Left lung (tissue), 10 donors: ENCODE data around the gene KAZALD1. TPM values are rescaled to one million over a fixed set of nuclear protein-coding genes. Genes with fewer than 3 reads are reported as not detected.

Source experiments
- ATAC-seq: fragments of 200-7000 bp; cut with Tn5 transposase; one replicate; pipeline ENCODE4 v1.9.1; 2020; ENCODE audit warnings: moderate library complexity
- DNase-seq, 4 donors: peaks; one replicate each; pipeline ENCODE4 v3.0.0-alpha.2; 2013 to 2020
- H3K27ac ChIP-seq, 2 donors: fragments of 200-600 bp; sonication (generic) in 1 of 2; one replicate each; pipeline versions ENCODE4 v1.5.0 to v1.8.0; 2020 to 2021
- H3K27me3 ChIP-seq, 2 donors: fragments of 200-600 bp; sonication (generic) in 1 of 2; one replicate each; pipeline versions ENCODE4 v1.5.0 to v1.8.0; 2020 to 2021
- H3K36me3 ChIP-seq, 2 donors: fragments of 200-600 bp; sonication (generic) in 1 of 2; one replicate each; pipeline versions ENCODE4 v1.5.0 to v1.8.0; 2020 to 2021
- H3K4me1 ChIP-seq, 2 donors: fragments of 200-600 bp; one replicate each; pipeline ENCODE4 v1.8.0; 2021
- H3K4me3 ChIP-seq, 2 donors: fragments of 200-600 bp; sonication (generic) in 1 of 2; one replicate each; pipeline versions ENCODE4 v1.5.0 to v1.8.0; 2020 to 2021; ENCODE audit warnings: mild to moderate bottlenecking in 1 of 2
- H3K9me3 ChIP-seq, 2 donors: fragments of 200-600 bp; sonication (generic) in 1 of 2; one replicate each; pipeline versions ENCODE4 v1.5.0 to v1.8.0; 2020 to 2021
- CTCF ChIP-seq, 2 donors: fragments of 200-600 bp; sonication (generic) in 1 of 2; IDR thresholded peaks; one replicate each; pipeline versions ENCODE4 v1.5.0 to v1.8.0; 2021; ENCODE audit warnings: antibody characterized with exemption in 2 of 2
- intact Hi-C, 2 donors: fragments of 100-400 bp; cut with DNase I; formaldehyde crosslinking; loops; one replicate each; pipeline versions ENCODE4 v1.11.2 to v1.14.2; 2022
- polyA plus RNA-seq, 6 donors: library from polyadenylated mRNA; unstranded; fragments of 120-200 nt; gene quantifications; one replicate each; pipeline ENCODE4 v1.2.1, GENCODE V29; 2013; ENCODE audit not compliant: insufficient read length in 6 of 6
- total RNA-seq, 2 donors: library from RNA; stranded (reverse); fragmentation: NEBNext Ultra II Directional; extraction: Animal tissue kit (Norgen Biotek cat#: 25700); gene quantifications; one replicate each; pipeline ENCODE4 v1.2.1, GENCODE V29; 2021
- donor health status: DM: no; HTN: yes; CAD: no.
- donor health status: DM: no; HTN: no; CAD: no.

The KAZALD1 gene
- total and polyA plus RNA-seq, 8 donors, result 7.1 to 17.0 (median 12.0) TPM

- peak in 2 of 4 donors; percentile 46 to 51 for DNase-seq
- peaks cover 0 to 96% of the 10 kb centered on the region in 2 donors for H3K27me3 ChIP-seq
- H3K27ac ChIP-seq, result no peak overlapping the region
- intact Hi-C loops, result no loop called here
- no peak for TF ChIP-seq CTCF (IDR thresholded peaks at IDR 0.05)
- H3K9me3 ChIP-seq, result no peaks in the 10 kb centered on the region
- no peaks in the 10 kb centered on the region for H3K36me3 ChIP-seq
- H3K4me1 ChIP-seq, result no peaks in the 10 kb centered on the region
- ATAC-seq, result peak; percentile 61
- H3K4me3 ChIP-seq, result no peak overlapping the region
Observed at GRCh38 chr10:101080933-101081931, 19.4 kb downstream of the KAZALD1 start.

- TF ChIP-seq CTCF (IDR thresholded peaks at IDR 0.05), result no peak
- peaks cover 8 to 96% of the 10 kb centered on the region in 2 donors for H3K27me3 ChIP-seq
- ATAC-seq, result no peak
- H3K4me1 ChIP-seq, result no peaks in the 10 kb centered on the region
- H3K4me3 ChIP-seq, result no peak overlapping the region
- H3K27ac ChIP-seq, result no peak overlapping the region
- no peak for DNase-seq
- no peaks in the 10 kb centered on the region for H3K36me3 ChIP-seq
- intact Hi-C loops, result no loop called here
- no peaks in the 10 kb centered on the region for H3K9me3 ChIP-seq
Observed at GRCh38 chr10:101085846-101086245, 24.1 kb downstream of the KAZALD1 start.

GRCh38 chr10:101087376-101087775, 25.6 kb downstream of the KAZALD1 start:
- TF ChIP-seq CTCF (IDR thresholded peaks at IDR 0.05), result no peak
- H3K27ac ChIP-seq, result no peak overlapping the region
- no peaks in the 10 kb centered on the region for H3K36me3 ChIP-seq
- no peak overlapping the region for H3K4me3 ChIP-seq
- peaks cover 8 to 99% of the 10 kb centered on the region in 2 donors for H3K27me3 ChIP-seq
- ATAC-seq, result no peak
- no peak for DNase-seq
- H3K9me3 ChIP-seq, result no peaks in the 10 kb centered on the region
- intact Hi-C loops, result no loop called here
- no peaks in the 10 kb centered on the region for H3K4me1 ChIP-seq

- DNase-seq (no peak), ATAC-seq (no peak)
- Histone ChIP-seq H3K27ac (no peak overlapping the region), H3K4me3 (no peak overlapping the region), H3K9me3 (no peaks in the 10 kb centered on the region), H3K27me3 (peaks cover 12 to 99% of the 10 kb centered on the region in 2 donors), H3K4me1 (no peaks in the 10 kb centered on the region), H3K36me3 (no peaks in the 10 kb centered on the region)
- intact Hi-C loops, result no loop called here
- no peak for TF ChIP-seq CTCF (IDR thresholded peaks at IDR 0.05)
Observed at GRCh38 chr10:101087965-101088364, 26.2 kb downstream of the KAZALD1 start.

GRCh38 chr10:101089520-101090299, 27.9 kb downstream of the KAZALD1 start:
- TF ChIP-seq CTCF (IDR thresholded peaks at IDR 0.05), result no peak
- no peak for DNase-seq
- H3K27me3 ChIP-seq, result peaks cover 18 to 99% of the 10 kb centered on the region in 2 donors
- intact Hi-C loops, result no loop called here
- H3K27ac ChIP-seq, result no peak overlapping the region
- H3K4me3 ChIP-seq, result no peak overlapping the region
- H3K4me1 ChIP-seq, result no peaks in the 10 kb centered on the region
- no peaks in the 10 kb centered on the region for H3K36me3 ChIP-seq
- no peak for ATAC-seq
- H3K9me3 ChIP-seq, result no peaks in the 10 kb centered on the region
